ENCODE results near the gene C22orf39.

Gene C22orf39

GRCh38 chr22:19400881-19401280 is 46.6 kb downstream of the C22orf39 start:
- DNase-seq (ENCODE audit: extremely low read depth, low read depth): no peak
- TF ChIP-seq, protein P1, sequence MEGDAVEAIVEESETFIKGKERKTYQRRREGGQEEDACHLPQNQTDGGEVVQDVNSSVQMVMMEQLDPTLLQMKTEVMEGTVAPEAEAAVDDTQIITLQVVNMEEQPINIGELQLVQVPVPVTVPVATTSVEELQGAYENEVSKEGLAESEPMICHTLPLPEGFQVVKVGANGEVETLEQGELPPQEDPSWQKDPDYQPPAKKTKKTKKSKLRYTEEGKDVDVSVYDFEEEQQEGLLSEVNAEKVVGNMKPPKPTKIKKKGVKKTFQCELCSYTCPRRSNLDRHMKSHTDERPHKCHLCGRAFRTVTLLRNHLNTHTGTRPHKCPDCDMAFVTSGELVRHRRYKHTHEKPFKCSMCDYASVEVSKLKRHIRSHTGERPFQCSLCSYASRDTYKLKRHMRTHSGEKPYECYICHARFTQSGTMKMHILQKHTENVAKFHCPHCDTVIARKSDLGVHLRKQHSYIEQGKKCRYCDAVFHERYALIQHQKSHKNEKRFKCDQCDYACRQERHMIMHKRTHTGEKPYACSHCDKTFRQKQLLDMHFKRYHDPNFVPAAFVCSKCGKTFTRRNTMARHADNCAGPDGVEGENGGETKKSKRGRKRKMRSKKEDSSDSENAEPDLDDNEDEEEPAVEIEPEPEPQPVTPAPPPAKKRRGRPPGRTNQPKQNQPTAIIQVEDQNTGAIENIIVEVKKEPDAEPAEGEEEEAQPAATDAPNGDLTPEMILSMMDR (IDR thresholded peaks at IDR 0.05; ENCODE audit: low read depth, low read length, missing control alignments): no peak
- no peak overlapping the region for H3K4me3 ChIP-seq (replicated peaks; ENCODE audit: low read depth, low read length)

- TF ChIP-seq, protein P1 (IDR thresholded peaks at IDR 0.05; ENCODE audit: low read depth, low read length, missing control alignments): no peak
- no peak overlapping the region for H3K4me3 ChIP-seq (replicated peaks; ENCODE audit: low read depth, low read length)
- DNase-seq (ENCODE audit: extremely low read depth, low read depth): no peak
Measured at GRCh38 chr22:19398652-19399051, 48.9 kb downstream of the C22orf39 start.

GRCh38 chr22:19398206-19398605 is 49.3 kb downstream of the C22orf39 start:
- H3K4me3 ChIP-seq (replicated peaks; ENCODE audit: low read depth, low read length): no peak overlapping the region
- DNase-seq (ENCODE audit: extremely low read depth, low read depth): peak; percentile 14
- TF ChIP-seq, protein P1 (IDR thresholded peaks at IDR 0.05; ENCODE audit: low read depth, low read length, missing control alignments): no peak

GRCh38 chr22:19397734-19398104 is 49.8 kb downstream of the C22orf39 start:
- H3K4me3 ChIP-seq (replicated peaks; ENCODE audit: low read depth, low read length): no peak overlapping the region
- TF ChIP-seq, protein P1 (IDR thresholded peaks at IDR 0.05; ENCODE audit: low read depth, low read length, missing control alignments): no peak
- no peak for DNase-seq (ENCODE audit: extremely low read depth, low read depth)

DNA sequence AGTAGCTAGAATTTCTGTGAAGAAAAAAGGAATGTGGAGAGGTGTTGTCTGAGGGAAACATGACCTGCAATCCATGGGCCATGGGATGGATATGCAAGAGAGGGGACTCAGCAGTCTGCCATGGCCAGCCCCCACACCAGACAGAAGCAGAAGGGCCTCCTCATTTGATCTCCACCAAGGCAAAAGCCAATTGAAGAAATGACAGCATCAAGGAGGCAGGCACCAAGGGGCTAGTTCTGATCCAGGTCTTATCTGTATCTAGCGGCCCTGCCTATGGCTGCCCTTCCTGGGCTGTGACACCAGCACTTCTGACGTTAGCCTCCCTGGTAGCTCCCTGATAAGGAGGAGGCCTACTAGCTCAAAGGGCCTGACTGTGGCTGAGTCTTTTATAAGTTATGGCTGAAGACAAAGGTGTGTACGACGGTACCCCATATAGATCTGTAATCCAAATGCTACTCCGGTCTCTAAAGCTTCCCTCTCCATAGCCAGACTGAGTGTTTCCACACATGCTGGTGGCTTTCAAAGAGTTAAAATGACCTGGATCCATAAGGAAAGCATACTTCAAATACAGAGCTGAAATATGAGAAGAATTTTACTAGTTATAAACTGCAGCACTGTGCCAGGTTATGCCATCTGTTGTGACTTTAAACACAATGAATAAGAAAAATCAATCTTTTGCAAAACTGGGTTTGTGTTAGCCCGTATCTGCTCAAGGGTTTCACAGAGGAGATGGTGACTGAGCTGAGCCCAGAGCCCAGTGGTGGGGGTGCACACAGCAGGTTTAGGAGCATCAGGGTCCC is 50.4 kb downstream of the C22orf39 start:
- TF ChIP-seq, protein P1 (IDR thresholded peaks at IDR 0.05; ENCODE audit: low read depth, low read length, missing control alignments): no peak
- no peak for DNase-seq (ENCODE audit: extremely low read depth, low read depth)
- no peak overlapping the region for H3K4me3 ChIP-seq (replicated peaks; ENCODE audit: low read depth, low read length)

DNA sequence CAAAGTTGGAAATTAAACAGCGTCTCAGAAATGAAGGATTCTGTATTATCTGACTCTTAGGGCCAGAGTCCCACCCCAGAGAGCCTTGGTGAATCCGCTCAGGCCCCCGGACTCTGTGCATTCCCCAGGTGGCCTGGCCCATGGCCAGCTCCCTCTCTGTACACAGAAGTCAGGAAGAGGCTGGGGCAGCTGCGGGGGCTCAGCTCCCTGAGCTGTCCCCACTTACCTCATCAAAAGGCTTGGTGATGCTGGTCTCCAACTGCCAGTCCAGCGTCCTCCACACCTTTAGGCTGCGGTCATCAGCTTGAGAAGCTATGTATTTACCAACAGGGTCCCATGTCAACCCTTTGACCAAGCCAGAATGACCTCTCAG is 51.0 kb downstream of the C22orf39 start:
- DNase-seq (ENCODE audit: extremely low read depth, low read depth): no peak
- TF ChIP-seq, protein P1 (IDR thresholded peaks at IDR 0.05; ENCODE audit: low read depth, low read length, missing control alignments): no peak
- H3K4me3 ChIP-seq (replicated peaks; ENCODE audit: low read depth, low read length): no peak overlapping the region

GRCh38 chr22:19395276-19395675 is 52.2 kb downstream of the C22orf39 start:
- H3K4me3 ChIP-seq (replicated peaks; ENCODE audit: low read depth, low read length): no peak overlapping the region
- DNase-seq (ENCODE audit: extremely low read depth, low read depth): no peak
- TF ChIP-seq, protein P1 (IDR thresholded peaks at IDR 0.05; ENCODE audit: low read depth, low read length, missing control alignments): no peak
